ENCODE data around the gene POPDC2.
A peak's percentile ranks its signal among the peaks of the same experiment; 100 is the strongest.

GRCh38 chr3:119660474-119661440, at the start of gene POPDC2:
- TF ChIP-seq CTCF (IDR thresholded peaks at IDR 0.05): no peak
- TF ChIP-seq POLR2A (IDR thresholded peaks at IDR 0.05): peak in 1 of 2 donors; percentile 28
